IPS-11a (cell line): ENCODE measurements around the gene DMAC1.

Experiments
- H3K4me3 ChIP-seq: one replicate; pipeline ENCODE4 v1.5.1; 2013; ENCODE audit warnings: low read depth, low read length, control low read depth

The DMAC1 gene

GRCh38 chr9:7783635-7784063 is 15.9 kb downstream of the DMAC1 start:
- H3K4me3 ChIP-seq, result no peak overlapping the region

DNA sequence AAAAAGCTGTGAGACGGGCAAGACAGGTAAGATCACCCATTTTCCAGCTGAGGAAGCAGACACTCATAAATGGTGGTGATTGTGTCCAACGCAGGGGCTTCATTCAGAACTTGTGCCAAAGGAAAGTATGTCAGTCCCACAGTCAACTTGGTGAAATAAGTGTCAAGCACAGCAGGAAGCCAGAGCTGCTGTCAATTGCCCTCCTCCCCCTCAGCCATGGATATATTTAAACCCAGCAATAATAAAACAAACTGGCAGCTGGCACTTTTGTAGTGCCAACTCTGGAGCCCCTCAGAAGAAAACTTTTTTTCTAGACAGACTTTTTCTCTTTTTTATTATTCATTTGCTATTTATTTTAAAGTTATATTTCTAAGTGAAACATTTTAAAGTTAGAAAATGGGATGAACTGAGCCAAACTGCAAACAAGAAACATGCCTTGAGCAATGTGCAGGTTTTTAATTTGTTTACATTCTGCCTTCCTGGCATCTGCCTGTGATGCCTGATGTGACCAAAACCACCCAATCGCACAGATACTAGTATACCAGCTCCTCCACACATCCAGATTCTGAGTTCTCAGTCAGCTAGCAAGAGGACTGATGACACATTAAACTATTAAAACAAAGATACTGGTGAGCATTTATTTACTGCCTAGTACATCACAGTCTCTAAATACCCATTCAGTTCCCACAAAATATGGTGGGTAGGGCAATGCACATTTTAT is 17.0 kb downstream of the DMAC1 start:
- H3K4me3 ChIP-seq, result no peak overlapping the region

DNA sequence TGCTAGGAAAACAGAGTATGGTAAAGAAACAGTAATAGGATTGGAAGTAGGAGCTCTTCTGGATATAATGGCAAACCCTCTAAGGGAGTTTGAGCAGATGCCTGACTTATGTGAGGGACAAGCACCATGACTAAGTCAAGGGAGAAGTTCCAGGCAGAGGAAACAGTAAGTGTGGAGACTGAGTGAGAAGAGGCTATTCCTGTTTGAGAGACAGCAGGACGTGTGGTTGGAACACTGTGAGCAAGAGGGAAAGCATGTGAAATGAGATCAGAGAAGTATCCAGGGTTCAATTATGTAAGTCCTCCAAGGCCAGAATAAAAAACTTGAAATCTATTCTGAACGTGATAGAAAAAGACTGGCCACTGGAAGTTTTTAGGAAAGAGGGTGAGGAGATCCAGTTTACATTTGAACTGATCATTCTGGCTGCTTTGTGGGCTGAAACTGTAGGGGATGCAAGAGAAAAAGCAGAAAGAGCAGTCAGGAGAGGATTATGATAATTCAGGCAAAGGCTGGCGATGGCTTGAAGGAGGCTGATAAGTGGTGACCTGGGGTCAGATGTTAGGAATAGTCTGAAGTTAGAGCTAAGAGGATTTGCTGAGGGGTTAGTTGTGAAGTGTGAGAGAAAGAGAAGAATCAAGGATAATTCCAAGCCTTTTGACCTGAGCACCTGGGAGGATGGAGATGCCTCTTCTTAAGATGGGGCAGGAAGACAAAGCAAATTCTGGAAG is 19.2 kb downstream of the DMAC1 start:
- H3K4me3 ChIP-seq, result no peak overlapping the region

GRCh38 chr9:7778851-7779600 is 20.6 kb downstream of the DMAC1 start:
- no peak overlapping the region for H3K4me3 ChIP-seq

DNA sequence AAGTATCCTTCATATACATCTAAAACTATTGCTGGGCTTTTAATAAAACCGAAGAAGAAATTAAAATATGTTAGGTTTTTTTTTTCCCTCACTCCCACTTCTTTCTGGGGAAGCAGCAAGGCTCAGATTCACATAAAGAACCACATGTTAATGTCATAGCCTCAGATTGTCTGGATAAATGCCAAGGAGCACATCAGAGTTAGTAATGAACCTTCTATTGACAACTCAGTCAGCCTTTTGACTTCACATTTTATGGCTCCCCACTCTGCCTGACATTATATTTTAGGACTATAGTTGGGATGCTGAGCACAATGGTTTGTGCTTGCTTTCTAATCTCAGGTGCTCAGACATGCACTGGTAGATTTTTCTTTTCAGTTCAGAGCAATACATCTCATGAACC is 21.8 kb downstream of the DMAC1 start:
- H3K4me3 ChIP-seq, result no peak overlapping the region

GRCh38 chr9:7770111-7770510 is 29.5 kb downstream of the DMAC1 start:
- H3K4me3 ChIP-seq, result no peak overlapping the region

GRCh38 chr9:7762600-7762999 is 37.0 kb downstream of the DMAC1 start:
- no peak overlapping the region for H3K4me3 ChIP-seq

- H3K4me3 ChIP-seq, result no peak overlapping the region
Measured at GRCh38 chr9:7760014-7760415, 39.6 kb downstream of the DMAC1 start.

- no peak overlapping the region for H3K4me3 ChIP-seq
Measured at GRCh38 chr9:7756088-7756487, 43.5 kb downstream of the DMAC1 start.

- no peak overlapping the region for H3K4me3 ChIP-seq
Measured at GRCh38 chr9:7752481-7752880, 47.1 kb downstream of the DMAC1 start.
